GM21526 (cell line): ENCODE data around the gene CD84.
"Not testable (repeated sequence)": the region's sequence is repeated elsewhere in the genome, so short reads cannot be mapped to it uniquely, and the experiment has no call there.

Experiments
- ATAC-seq: cut with Tn5 transposase; IDR thresholded peaks from one replicate; pipeline ENCODE4 v1.9.1; 2021; ENCODE audit warnings: moderate library complexity; ENCODE audit not compliant: unreplicated experiment, low FRiP score

The CD84 gene

GRCh38 chr1:160579216-160579701 is at the start of gene CD84:
TSS of gene CD84 (minus strand) at chr1:160579496. CDS start at chr1:160579437, 59 bp downstream.
- no peak for ATAC-seq

DNA sequence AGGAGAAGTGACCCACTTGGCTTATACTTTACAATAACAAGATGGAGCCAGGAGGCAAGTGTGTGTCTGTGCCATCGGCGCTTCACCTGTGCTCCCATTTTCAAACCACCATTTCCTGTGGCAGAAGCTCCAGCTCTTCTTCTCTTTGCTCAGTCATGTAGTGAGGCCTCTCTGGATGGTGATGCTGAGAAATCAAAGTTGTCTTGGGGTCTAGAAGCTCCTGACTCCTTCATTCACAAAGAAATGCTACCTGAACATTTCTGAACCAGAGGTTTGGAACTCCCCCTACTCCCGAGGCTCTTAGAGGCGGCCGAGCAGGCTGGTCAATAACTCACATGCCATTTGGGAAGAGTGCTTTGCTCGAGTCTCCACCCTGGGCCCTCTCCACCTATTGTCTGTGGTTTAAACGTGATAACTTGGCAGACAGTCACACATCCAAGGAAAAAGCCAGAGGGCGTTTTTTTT is 49.5 kb upstream of the CD84 start:
- ATAC-seq, result no peak

GRCh38 chr1:160627677-160628289 is 48.5 kb upstream of the CD84 start:
- ATAC-seq, result not testable (repeated sequence)

DNA sequence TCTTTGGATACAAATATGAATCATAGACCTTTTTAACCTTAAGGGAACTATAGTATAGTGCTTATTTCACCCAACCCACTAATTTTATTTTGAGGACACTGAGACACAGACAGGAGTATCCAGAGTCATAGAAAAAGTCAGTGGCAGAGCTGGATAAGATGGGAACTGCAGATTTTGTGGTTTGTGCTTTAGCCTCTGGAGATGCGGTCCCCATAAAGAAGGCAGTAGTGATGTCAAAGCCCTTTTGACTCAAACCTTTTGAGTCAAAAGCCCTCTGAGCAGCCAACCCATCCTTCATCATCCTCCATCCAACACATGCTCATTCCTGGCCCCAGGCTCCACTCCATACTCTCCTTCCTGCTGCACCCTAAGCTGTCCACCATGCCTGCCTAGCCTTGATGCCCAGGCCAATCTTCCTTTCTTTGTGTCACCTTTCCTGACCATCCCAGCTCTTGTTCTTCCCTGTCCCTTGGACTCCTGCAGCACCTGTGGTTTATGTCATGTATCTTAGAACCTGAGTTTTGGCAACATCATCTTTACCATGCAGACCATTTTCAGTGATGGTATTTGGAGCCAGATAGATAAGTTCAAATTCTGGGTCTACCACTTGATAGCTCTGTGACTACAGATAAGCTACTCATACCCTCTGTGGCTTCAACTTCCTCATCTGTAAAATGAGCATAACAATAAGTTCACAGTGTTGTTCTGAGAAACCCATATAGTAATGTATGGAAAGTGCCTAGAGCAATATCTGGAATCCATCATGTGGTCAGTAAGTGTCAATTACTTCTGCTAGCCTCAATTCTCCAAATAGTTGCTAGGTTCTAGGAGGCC is 47.4 kb upstream of the CD84 start:
- no peak for ATAC-seq

- ATAC-seq, result no peak
Measured at GRCh38 chr1:160625725-160626498, 46.6 kb upstream of the CD84 start.

DNA sequence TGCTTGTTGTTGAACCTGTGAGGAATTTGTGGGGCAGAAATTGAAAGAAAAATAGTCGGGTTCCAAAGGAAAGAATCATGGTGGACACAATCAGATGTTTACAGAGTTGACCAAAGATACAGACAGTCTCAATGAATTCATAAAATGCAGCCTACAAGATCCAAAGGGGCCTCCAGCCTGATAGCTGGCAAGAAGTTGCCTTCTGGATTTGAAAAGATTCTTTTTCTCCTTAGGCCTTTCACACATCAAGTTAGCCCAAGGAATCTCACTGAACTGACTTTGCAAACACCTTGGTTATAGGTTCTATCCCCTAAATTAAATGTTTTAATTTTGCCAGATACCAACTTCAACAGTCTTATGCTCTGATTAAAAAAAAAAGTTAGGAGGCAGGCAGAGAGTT is 46.0 kb upstream of the CD84 start:
- no peak for ATAC-seq

- ATAC-seq, result no peak
Measured at GRCh38 chr1:160624464-160624863, 45.2 kb upstream of the CD84 start.

DNA sequence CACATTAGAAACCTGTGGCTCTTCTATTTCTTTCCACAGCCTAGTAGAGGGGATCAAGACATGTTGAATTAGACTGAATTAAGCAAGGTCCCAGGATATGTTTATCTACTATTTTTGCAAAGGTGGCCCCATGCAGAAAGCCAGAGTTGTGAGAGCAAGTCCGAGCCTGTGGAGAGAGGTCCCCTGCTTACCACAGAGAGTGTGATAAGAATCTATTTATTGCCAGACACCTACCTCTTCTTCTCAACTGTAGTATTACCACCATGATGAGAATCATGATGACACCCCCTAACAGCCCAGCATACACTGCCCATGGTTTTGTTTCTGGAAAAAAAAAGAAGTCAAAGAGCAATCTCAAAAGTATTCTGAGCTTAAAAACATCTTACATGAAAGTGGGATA is 44.6 kb upstream of the CD84 start:
- ATAC-seq, result no peak

GRCh38 chr1:160623227-160623633 is 43.9 kb upstream of the CD84 start:
- ATAC-seq, result no peak

GRCh38 chr1:160622501-160623226 is 43.4 kb upstream of the CD84 start:
- ATAC-seq, result no peak

- ATAC-seq, result no peak
Measured at GRCh38 chr1:160621633-160622413, 42.5 kb upstream of the CD84 start.

GRCh38 chr1:160620942-160621632 is 41.8 kb upstream of the CD84 start:
- no peak for ATAC-seq

DNA sequence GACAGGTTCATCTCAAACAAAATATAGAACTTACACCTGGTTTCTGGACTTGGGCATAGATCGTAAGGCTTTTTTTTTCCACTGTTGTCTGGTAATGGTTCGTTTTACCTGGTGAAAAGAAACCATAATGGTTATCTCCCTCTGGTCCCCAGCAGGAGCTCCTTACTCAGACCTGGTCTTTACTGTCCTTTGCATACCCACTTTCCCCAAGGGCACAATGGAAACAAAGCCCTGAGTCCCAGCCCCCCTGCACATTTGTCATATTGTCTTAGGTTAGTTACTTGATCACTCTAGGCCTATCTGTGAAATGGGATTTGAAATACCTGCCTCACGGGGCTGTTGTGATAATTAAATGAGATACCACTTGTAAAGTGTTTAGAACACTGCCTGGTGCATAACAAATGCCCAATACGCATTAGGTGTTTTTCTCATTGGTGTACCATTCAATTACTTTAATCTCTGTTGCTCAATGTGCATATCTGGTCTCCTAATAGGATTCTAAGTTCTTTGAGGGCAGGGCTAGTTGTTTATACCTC is 40.5 kb upstream of the CD84 start:
- ATAC-seq, result no peak

DNA sequence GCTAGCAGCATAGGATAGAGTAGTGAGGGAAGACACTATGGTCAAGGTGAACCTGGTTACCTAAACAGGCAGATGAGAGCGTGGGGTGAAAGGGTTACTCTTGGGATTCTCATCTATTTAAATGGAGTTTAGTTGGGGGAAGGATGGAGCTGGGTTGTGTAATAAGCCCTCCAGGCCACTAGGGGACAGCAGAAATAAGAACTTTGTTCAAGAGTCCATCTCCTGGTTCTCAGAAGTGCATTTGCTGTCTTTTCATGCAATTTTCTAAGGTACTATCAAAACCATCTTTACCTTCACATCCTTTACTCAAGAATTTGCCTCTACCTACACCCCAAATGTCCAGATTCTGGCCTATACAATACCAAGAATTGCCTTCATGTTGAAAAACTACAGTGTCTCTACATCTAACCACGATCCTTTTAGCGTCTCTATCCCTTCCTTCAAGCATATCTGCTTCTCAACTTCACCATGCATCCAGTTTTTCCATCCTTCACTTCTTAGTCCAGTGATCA is 39.5 kb upstream of the CD84 start:
- ATAC-seq, result no peak

- no peak for ATAC-seq
Measured at GRCh38 chr1:160618327-160618726, 39.0 kb upstream of the CD84 start.

DNA sequence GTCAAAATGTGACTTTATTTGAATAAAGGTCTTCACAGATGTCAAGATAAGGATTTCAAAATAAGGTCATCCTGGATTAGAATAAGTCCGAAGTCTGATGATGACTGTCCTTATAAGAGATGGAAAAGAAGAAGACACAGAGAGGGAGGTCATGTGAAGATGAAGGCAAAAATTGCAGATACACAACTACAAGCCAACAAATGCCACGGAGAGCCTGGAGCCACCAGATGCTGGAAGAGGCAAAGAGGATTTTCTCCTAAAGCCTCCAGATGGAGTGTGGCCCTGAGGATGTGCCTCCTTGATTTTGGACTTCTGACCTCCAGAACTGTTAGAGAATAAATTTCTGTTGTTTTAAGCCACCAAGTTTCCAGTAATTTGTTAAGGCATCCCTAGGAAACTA is 36.4 kb upstream of the CD84 start:
- no peak for ATAC-seq

DNA sequence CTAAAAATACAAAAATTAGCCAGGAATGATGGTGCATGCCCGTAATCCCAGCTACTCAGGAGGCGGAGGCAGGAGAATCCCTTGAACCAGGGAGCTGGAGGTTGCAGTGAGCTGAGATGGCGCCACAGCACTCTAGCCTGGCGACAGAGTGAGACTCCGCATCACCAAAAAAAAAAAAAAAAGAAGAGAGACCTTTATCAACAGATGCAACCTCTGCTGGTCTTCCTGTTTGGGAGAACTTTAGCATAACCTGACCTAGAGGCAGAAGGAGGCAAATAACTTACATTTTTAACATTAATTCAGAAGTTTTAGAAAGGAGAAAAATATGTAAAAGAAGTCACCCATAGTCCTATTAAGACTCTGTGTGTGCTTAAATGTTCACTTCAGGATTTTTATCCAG is 35.1 kb upstream of the CD84 start:
- ATAC-seq, result no peak

DNA sequence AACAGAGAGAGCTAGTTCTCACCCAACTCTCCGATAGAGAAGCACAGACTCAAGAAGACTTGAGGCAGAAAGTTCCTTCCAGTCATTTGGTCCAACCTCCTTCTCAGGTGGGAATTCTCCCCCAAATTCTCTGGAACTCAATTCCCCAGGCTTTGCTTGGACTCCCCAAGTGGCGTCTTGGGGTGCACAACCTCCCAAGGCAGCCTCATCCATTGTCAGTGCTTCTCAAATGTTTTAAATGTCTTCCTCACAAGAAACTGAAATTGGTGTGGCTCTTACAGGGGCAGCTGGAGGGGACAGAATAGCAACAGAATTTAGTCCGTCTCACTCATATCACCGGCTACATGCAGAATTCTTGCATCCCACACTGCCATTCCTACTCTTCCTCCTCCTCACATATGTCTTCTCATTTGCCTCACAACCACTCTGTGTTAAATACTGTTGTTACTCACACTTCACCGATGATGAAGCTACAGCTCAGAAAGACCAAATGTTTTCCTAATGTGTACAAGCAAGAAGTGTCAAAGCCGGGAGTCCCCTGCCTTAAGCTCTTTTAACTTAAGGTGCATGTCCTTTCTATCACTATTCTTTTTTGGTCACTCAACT is 33.4 kb upstream of the CD84 start:
- ATAC-seq, result no peak
